Activated naive CD4-positive, alpha-beta T cell treated with anti-CD3 and anti-CD28 coated beads for 36 hours (primary cell): ENCODE data around the gene SORCS3. TPM values are rescaled to one million over a fixed set of nuclear protein-coding genes. Genes with fewer than 3 reads are reported as not detected.
A peak's percentile ranks its signal among the peaks of the same experiment; 100 is the strongest.

Experiments
- CTCF ChIA-PET: fragments of 350-600 bp; sonication (Branson Sonifier 250); formaldehyde crosslinking; loops from one replicate; lab custom pipeline; 2021; ENCODE audit warnings: antibody characterized with exemption; lab: Charles Lee
- DNase-seq: peaks from one replicate; pipeline ENCODE4 v3.0.0-alpha.2; 2020
- H3K27ac Mint-ChIP-seq: one replicate; pipeline ENCODE4 v1.8.0; 2021; ENCODE audit warnings: mild to moderate bottlenecking, mixed read lengths
- H3K27me3 Mint-ChIP-seq: one replicate; pipeline ENCODE4 v1.8.0; 2021; ENCODE audit warnings: low read depth, mixed read lengths
- H3K36me3 Mint-ChIP-seq: one replicate; pipeline ENCODE4 v1.8.0; 2021; ENCODE audit warnings: low read depth, mixed read lengths
- H3K4me1 Mint-ChIP-seq: one replicate; pipeline ENCODE4 v1.8.0; 2021; ENCODE audit warnings: low read depth, mixed read lengths
- H3K4me3 Mint-ChIP-seq: one replicate; pipeline ENCODE4 v1.8.0; 2021; ENCODE audit warnings: mild to moderate bottlenecking, moderate library complexity, mixed read lengths
- H3K9me3 Mint-ChIP-seq: one replicate; pipeline ENCODE4 v1.8.0; 2021; ENCODE audit warnings: mixed read lengths
- intact Hi-C: fragments of 100-400 bp; cut with micrococcal nuclease; formaldehyde crosslinking; loops from one replicate; pipeline ENCODE4 v1.15.1; 2023
- total RNA-seq, 2 experiments: library from RNA; stranded (reverse); gene quantifications; one replicate each; pipeline ENCODE4 v1.2.3, GENCODE V29; 2021

The SORCS3 gene
- total RNA-seq: not detected

GRCh38 chr10:104641187-104641936 is at the start of gene SORCS3:
TSS of gene SORCS3 (plus strand) at chr10:104641290.
- Mint-ChIP-seq H3K4me3 (peak within 1 kb of the TSS; percentile 25), H3K9me3 (no peaks in the 10 kb centered on the region), H3K27me3 (peaks cover 67% of the 10 kb centered on the region), H3K27ac (no peak within 1 kb of the TSS), H3K4me1 (peaks cover 13% of the 10 kb centered on the region), H3K36me3 (no peaks in the 10 kb centered on the region)
- intact Hi-C loops: loop anchor here (10.0 kb wide), 1 partner anchor 633 kb away; no protein-coding TSS in a partner anchor
- CTCF ChIA-PET: interaction anchor here (0.6 to 1.2 kb wide), 2 partner anchors 18 to 242 kb away, joined by 3 read pairs; no protein-coding TSS in a partner anchor
- DNase-seq: peak; percentile 8

- no peak overlapping the region for H3K27ac Mint-ChIP-seq
- CTCF ChIA-PET: interaction anchor here (1.3 kb wide), 1 partner anchor 13 kb away, joined by 3 read pairs; no protein-coding TSS in a partner anchor
These were observed 49.6 kb upstream of the SORCS3 start for GRCh38 chr10:104591441-104591840.

GRCh38 chr10:104601166-104601565 is 39.9 kb upstream of the SORCS3 start:
- CTCF ChIA-PET: interaction anchor here (0.6 to 1.0 kb wide), 2 partner anchors 13 to 22 kb away, joined by 3 to 5 read pairs; no protein-coding TSS in a partner anchor
- no peaks in the 10 kb centered on the region for H3K36me3 Mint-ChIP-seq
- intact Hi-C loops: no loop called here
- H3K27me3 Mint-ChIP-seq: peaks cover 5% of the 10 kb centered on the region
- H3K4me3 Mint-ChIP-seq: no peak overlapping the region
- no peak for DNase-seq
- no peak overlapping the region for H3K27ac Mint-ChIP-seq
- no peaks in the 10 kb centered on the region for H3K4me1 Mint-ChIP-seq
- no peaks in the 10 kb centered on the region for H3K9me3 Mint-ChIP-seq

More at GRCh38 chr10:104591441-104591840, 49.6 kb upstream of the SORCS3 start:
- no peak for DNase-seq
- Mint-ChIP-seq H3K27me3 (peaks cover 4% of the 10 kb centered on the region), H3K4me1 (peaks cover 13% of the 10 kb centered on the region), H3K4me3 (no peak overlapping the region), H3K9me3 (no peaks in the 10 kb centered on the region), H3K36me3 (no peaks in the 10 kb centered on the region)
- intact Hi-C loops: no loop called here

DNA sequence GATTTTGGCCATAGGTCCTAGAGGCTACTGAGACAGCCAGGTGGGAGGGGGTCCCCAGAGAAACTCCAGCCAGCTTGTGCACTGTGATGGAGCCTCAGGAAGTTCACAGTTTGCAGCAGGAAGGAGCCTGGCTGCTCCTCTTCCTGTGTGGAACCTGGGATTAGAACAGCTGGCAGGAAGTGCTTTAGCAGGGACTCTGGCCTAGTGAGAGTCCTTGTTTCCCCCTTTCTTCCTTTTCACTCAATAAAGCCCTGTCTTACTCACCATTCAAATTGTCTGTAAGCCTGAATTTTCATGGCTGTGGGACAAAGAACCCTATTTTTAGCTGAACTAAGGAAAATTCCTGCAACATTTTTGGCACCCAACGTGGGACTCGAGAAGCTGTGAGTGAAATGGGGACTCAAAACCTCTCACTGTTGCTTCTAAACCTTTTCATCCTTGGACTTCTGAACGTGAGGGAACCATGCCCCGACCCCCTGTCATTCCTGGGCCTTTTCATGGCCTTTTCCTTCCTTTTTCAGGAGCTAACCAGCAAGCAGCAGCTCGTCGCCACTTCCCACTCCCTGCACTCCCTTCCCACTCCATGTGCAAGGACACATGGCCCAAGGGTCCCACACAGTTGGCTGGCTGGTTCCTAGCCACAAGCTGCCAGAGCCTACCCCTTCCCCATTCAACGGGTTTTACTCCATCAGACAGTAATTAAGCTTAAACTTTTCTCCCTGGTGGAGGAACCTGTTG is 32.8 kb upstream of the SORCS3 start:
- H3K4me1 Mint-ChIP-seq: no peaks in the 10 kb centered on the region
- no peaks in the 10 kb centered on the region for H3K27me3 Mint-ChIP-seq
- CTCF ChIA-PET: interaction anchor here (1.1 to 1.5 kb wide), 2 partner anchors 29 to 201 kb away, joined by 3 to 5 read pairs; no protein-coding TSS in a partner anchor
- H3K9me3 Mint-ChIP-seq: peaks cover 5% of the 10 kb centered on the region
- intact Hi-C loops: no loop called here
- DNase-seq: no peak
- H3K27ac Mint-ChIP-seq: no peak overlapping the region
- H3K4me3 Mint-ChIP-seq: no peak overlapping the region
- no peaks in the 10 kb centered on the region for H3K36me3 Mint-ChIP-seq

- Mint-ChIP-seq H3K27ac (no peak overlapping the region), H3K36me3 (no peaks in the 10 kb centered on the region), H3K4me1 (no peaks in the 10 kb centered on the region), H3K4me3 (no peak overlapping the region), H3K27me3 (no peaks in the 10 kb centered on the region), H3K9me3 (peaks cover 5% of the 10 kb centered on the region)
- intact Hi-C loops: loop anchor here (5.0 kb wide), 1 partner anchor 260 kb away; the partner anchor contains the start of gene CFAP58
- DNase-seq: no peak
- CTCF ChIA-PET: interaction anchor here (1.0 kb wide), 1 partner anchor 8 kb away, joined by 3 read pairs; no protein-coding TSS in a partner anchor
These were observed 28.4 kb upstream of the SORCS3 start for GRCh38 chr10:104612571-104613205.

- H3K27me3 Mint-ChIP-seq: no peaks in the 10 kb centered on the region
- H3K27ac Mint-ChIP-seq: no peak overlapping the region
- DNase-seq: no peak
- H3K4me1 Mint-ChIP-seq: no peaks in the 10 kb centered on the region
- CTCF ChIA-PET: interaction anchor here (0.7 to 1.4 kb wide), 2 partner anchors 33 to 338 kb away, joined by 5 to 12 read pairs; no protein-coding TSS in a partner anchor
- H3K36me3 Mint-ChIP-seq: no peaks in the 10 kb centered on the region
- H3K9me3 Mint-ChIP-seq: peaks cover 5% of the 10 kb centered on the region
- no peak overlapping the region for H3K4me3 Mint-ChIP-seq
- intact Hi-C loops: loop anchor here (5.0 kb wide), 1 partner anchor 261 kb away; the partner anchor contains the start of gene CFAP58
These were observed 27.7 kb upstream of the SORCS3 start for GRCh38 chr10:104613406-104613805.

GRCh38 chr10:104614245-104614831 is 26.8 kb upstream of the SORCS3 start:
- peak; percentile 55 for DNase-seq
- intact Hi-C loops: loop anchor here (1.0 to 5.0 kb wide), 3 partner anchors 34 to 262 kb away; partner anchors contain the start of gene CFAP58
- Mint-ChIP-seq H3K27me3 (no peaks in the 10 kb centered on the region), H3K4me1 (no peaks in the 10 kb centered on the region), H3K9me3 (peaks cover 5% of the 10 kb centered on the region), H3K27ac (no peak overlapping the region), H3K4me3 (no peak overlapping the region), H3K36me3 (no peaks in the 10 kb centered on the region)
- CTCF ChIA-PET: interaction anchor here (0.6 to 1.4 kb wide), 12 partner anchors 8 to 756 kb away, joined by 3 to 12 read pairs (median 4); no protein-coding TSS in a partner anchor

GRCh38 chr10:104615136-104615535 is 26.0 kb upstream of the SORCS3 start:
- Mint-ChIP-seq H3K27ac (no peak overlapping the region), H3K4me1 (no peaks in the 10 kb centered on the region), H3K4me3 (no peak overlapping the region), H3K36me3 (no peaks in the 10 kb centered on the region), H3K27me3 (no peaks in the 10 kb centered on the region), H3K9me3 (peaks cover 1% of the 10 kb centered on the region)
- intact Hi-C loops: no loop called here
- no peak for DNase-seq
- CTCF ChIA-PET: interaction anchor here (0.5 to 1.4 kb wide), 9 partner anchors 7 to 359 kb away, joined by 3 to 12 read pairs (median 4); no protein-coding TSS in a partner anchor

GRCh38 chr10:104617831-104618230 is 23.3 kb upstream of the SORCS3 start:
- CTCF ChIA-PET: no interaction called here
- Mint-ChIP-seq H3K36me3 (no peaks in the 10 kb centered on the region), H3K4me3 (no peak overlapping the region), H3K9me3 (no peaks in the 10 kb centered on the region), H3K27ac (no peak overlapping the region), H3K4me1 (no peaks in the 10 kb centered on the region), H3K27me3 (peaks cover 3% of the 10 kb centered on the region)
- no peak for DNase-seq
- intact Hi-C loops: no loop called here

GRCh38 chr10:104622175-104622574 is 18.9 kb upstream of the SORCS3 start:
- H3K27me3 Mint-ChIP-seq: peaks cover 18% of the 10 kb centered on the region
- no peaks in the 10 kb centered on the region for H3K9me3 Mint-ChIP-seq
- H3K4me3 Mint-ChIP-seq: no peak overlapping the region
- CTCF ChIA-PET: interaction anchor here (0.7 to 1.1 kb wide), 2 partner anchors 8 to 14 kb away, joined by 3 to 4 read pairs; no protein-coding TSS in a partner anchor
- no peak overlapping the region for H3K27ac Mint-ChIP-seq
- intact Hi-C loops: loop anchor here (1.0 to 5.0 kb wide), 2 partner anchors 41 to 330 kb away; no protein-coding TSS in a partner anchor
- H3K4me1 Mint-ChIP-seq: no peaks in the 10 kb centered on the region
- DNase-seq: no peak
- H3K36me3 Mint-ChIP-seq: no peaks in the 10 kb centered on the region

GRCh38 chr10:104622598-104623209 is 18.4 kb upstream of the SORCS3 start:
- no peaks in the 10 kb centered on the region for H3K4me1 Mint-ChIP-seq
- intact Hi-C loops: loop anchor here (1.0 to 5.0 kb wide), 2 partner anchors 41 to 330 kb away; no protein-coding TSS in a partner anchor
- no peaks in the 10 kb centered on the region for H3K9me3 Mint-ChIP-seq
- no peak overlapping the region for H3K4me3 Mint-ChIP-seq
- peak; percentile 42 for DNase-seq
- peaks cover 20% of the 10 kb centered on the region for H3K27me3 Mint-ChIP-seq
- no peak overlapping the region for H3K27ac Mint-ChIP-seq
- CTCF ChIA-PET: interaction anchor here (0.7 to 1.1 kb wide), 2 partner anchors 8 to 13 kb away, joined by 3 to 4 read pairs; no protein-coding TSS in a partner anchor
- no peaks in the 10 kb centered on the region for H3K36me3 Mint-ChIP-seq
